Smooth muscle cell (in vitro differentiated cells): Measurements from ENCODE around the gene RRP1B. TPM values are rescaled to one million over a fixed set of nuclear protein-coding genes. Genes with fewer than 3 reads are reported as not detected.

Experiments used
- DNase-seq: peaks from one replicate; lab custom pipeline; 2025; ENCODE audit not compliant: unreplicated experiment; lab: John Stamatoyannopoulos, UW
- H2AFZ ChIP-seq: fragments of 200-600 bp; sonication (generic); 2 replicates; pipeline ENCODE4 v1.6.0; 2016; ENCODE audit warnings: antibody characterized with exemption, low read depth, mild to moderate bottlenecking
- H3F3A ChIP-seq: fragments of 200-600 bp; sonication (generic); 2 replicates; pipeline ENCODE4 v1.6.0; 2017; ENCODE audit warnings: antibody characterized with exemption, low read depth
- H3K27ac ChIP-seq: fragments of 200-600 bp; sonication (generic); 2 replicates; pipeline ENCODE4 v1.5.1; 2016; ENCODE audit warnings: low read depth, mild to moderate bottlenecking
- H3K27me3 ChIP-seq: fragments of 200-600 bp; sonication (generic); 2 replicates; pipeline ENCODE4 v1.6.1; 2016; ENCODE audit warnings: low read depth, mild to moderate bottlenecking
- H3K36me3 ChIP-seq: fragments of 200-600 bp; sonication (generic); 2 replicates; pipeline ENCODE4 v1.5.1; 2016; ENCODE audit warnings: low read depth
- H3K4me1 ChIP-seq: fragments of 200-600 bp; sonication (generic); 2 replicates; pipeline ENCODE4 v1.5.1; 2016; ENCODE audit warnings: low read depth
- H3K4me2 ChIP-seq: fragments of 200-600 bp; sonication (generic); 2 replicates; pipeline ENCODE4 v1.6.0; 2016; ENCODE audit warnings: mild to moderate bottlenecking
- H3K4me3 ChIP-seq: fragments of 200-600 bp; sonication (generic); 2 replicates; pipeline ENCODE4 v1.5.1; 2016; ENCODE audit warnings: mild to moderate bottlenecking
- H3K79me2 ChIP-seq: fragments of 200-600 bp; sonication (generic); 2 replicates; pipeline ENCODE4 v1.6.0; 2016; ENCODE audit warnings: low read depth, mild to moderate bottlenecking
- H3K9ac ChIP-seq: fragments of 200-600 bp; sonication (generic); 2 replicates; pipeline ENCODE4 v1.6.0; 2016; ENCODE audit warnings: low read depth
- H3K9me3 ChIP-seq: fragments of 200-600 bp; sonication (generic); replicated peaks from 2 replicates; pipeline ENCODE4 v1.5.1; 2016; ENCODE audit warnings: low read depth
- H4K20me1 ChIP-seq: fragments of 200-600 bp; sonication (generic); 2 replicates; pipeline ENCODE4 v1.6.0; 2016; ENCODE audit warnings: low read depth
- WGBS: methylation state at CpG from one replicate; pipeline ENCODE4 v1.1.7; 2016; ENCODE audit warnings: low lambda C conversion rate; 5-methylcytosine and 5-hydroxymethylcytosine counted together
- polyA plus RNA-seq: library from polyadenylated mRNA; unstranded; fragments of >200 nt; fragmentation: Nextera tagmentation; extraction: Ambion mirVana; gene quantifications from 2 replicates; pipeline ENCODE4 v1.2.1, GENCODE V29; 2016
- total RNA-seq: library from RNA; depleted of rRNA; stranded (reverse); fragments of >200 nt; gene quantifications from 2 replicates; pipeline ENCODE4 v1.2.3, GENCODE V29; 2014
- TF ChIP-seq, protein P1 (sequence below): fragments of 200-600 bp; sonication (generic); IDR thresholded peaks from 2 replicates; pipeline ENCODE4 v1.5.1; 2017; ENCODE audit warnings: borderline replicate concordance, mild to moderate bottlenecking, antibody characterized with exemption; ENCODE audit not compliant: insufficient read depth, poor library complexity, severe bottlenecking

The RRP1B gene
- total and polyA plus RNA-seq, 2 experiments from 2014 or later, result 10.6 to 19.3 TPM

DNA sequence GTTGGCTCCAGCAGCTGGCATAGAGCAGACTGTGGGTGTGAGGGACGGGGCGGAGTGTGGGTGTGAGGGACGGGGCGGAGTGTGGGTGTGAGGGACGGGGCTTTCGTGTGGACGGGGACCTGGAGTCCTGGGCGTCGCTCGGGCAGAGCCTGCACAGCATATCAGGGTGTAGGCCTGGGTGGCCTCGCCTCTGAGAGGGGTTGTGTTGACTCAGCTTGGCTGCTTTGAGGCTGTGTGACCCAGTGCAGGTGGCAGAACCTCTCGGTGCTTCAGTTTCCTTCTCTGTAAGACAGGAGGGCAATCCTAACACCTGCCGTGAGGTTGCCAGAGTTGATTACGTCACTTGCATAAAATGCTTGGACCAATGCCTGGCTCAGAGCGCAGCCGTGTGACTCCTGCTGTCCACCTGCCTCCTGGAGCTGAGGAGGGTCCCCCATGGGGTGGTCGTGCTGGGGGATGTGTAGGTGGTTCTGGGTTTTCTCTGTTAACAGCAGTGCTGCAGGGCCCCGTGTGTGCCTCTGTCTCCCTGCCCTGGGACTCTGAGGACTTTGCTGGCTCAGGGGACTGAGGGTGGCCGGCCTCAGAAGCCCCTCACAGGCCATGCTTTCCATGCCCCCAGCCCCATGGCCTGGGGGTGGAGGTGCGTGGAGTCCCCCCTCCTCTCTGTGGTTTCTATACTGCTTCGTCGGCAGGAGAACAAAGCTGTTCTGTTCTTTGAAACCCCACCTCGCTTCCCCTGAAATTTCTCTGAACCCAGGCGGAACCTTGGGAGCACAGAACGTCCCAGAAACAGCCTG, 75.0 kb downstream of the RRP1B start:
- H3F3A ChIP-seq, result peaks cover 6% of the 10 kb centered on the region
- peak overlapping the region; percentile 58 for H3K27ac ChIP-seq
- H3K4me2 ChIP-seq, result peak overlapping the region; percentile 51
- peaks cover 5% of the 10 kb centered on the region for H3K4me1 ChIP-seq
- H2AFZ ChIP-seq, result no peak overlapping the region
- H3K9ac ChIP-seq, result no peak overlapping the region
- no peak for DNase-seq
- H3K36me3 ChIP-seq, result no peaks in the 10 kb centered on the region
- 80% methylated on average over 25 of the region's 25 CpGs for WGBS
- H3K79me2 ChIP-seq, result peaks cover 61% of the 10 kb centered on the region
- no peak overlapping the region for H3K4me3 ChIP-seq
- peaks cover 95% of the 10 kb centered on the region for H4K20me1 ChIP-seq
- H3K9me3 ChIP-seq, result no peaks in the 10 kb centered on the region
- TF ChIP-seq, protein P1, sequence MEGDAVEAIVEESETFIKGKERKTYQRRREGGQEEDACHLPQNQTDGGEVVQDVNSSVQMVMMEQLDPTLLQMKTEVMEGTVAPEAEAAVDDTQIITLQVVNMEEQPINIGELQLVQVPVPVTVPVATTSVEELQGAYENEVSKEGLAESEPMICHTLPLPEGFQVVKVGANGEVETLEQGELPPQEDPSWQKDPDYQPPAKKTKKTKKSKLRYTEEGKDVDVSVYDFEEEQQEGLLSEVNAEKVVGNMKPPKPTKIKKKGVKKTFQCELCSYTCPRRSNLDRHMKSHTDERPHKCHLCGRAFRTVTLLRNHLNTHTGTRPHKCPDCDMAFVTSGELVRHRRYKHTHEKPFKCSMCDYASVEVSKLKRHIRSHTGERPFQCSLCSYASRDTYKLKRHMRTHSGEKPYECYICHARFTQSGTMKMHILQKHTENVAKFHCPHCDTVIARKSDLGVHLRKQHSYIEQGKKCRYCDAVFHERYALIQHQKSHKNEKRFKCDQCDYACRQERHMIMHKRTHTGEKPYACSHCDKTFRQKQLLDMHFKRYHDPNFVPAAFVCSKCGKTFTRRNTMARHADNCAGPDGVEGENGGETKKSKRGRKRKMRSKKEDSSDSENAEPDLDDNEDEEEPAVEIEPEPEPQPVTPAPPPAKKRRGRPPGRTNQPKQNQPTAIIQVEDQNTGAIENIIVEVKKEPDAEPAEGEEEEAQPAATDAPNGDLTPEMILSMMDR, result no peak
- H3K27me3 ChIP-seq, result no peaks in the 10 kb centered on the region

- Histone ChIP-seq H3K4me2 (peak overlapping the region; percentile 47), H3K4me1 (no peaks in the 10 kb centered on the region), H3K4me3 (no peak overlapping the region), H3F3A (peaks cover under 1% of the 10 kb centered on the region), H3K9me3 (no peaks in the 10 kb centered on the region), H3K36me3 (no peaks in the 10 kb centered on the region), H3K9ac (no peak overlapping the region), H4K20me1 (peaks cover 95% of the 10 kb centered on the region), H3K27ac (no peak overlapping the region), H3K79me2 (peaks cover 55% of the 10 kb centered on the region), H2AFZ (no peak overlapping the region), H3K27me3 (no peaks in the 10 kb centered on the region)
- WGBS, result 34% methylated on average over 9 of the region's 9 CpGs
- no peak for DNase-seq
- TF ChIP-seq, protein P1, result no peak
Measured at GRCh38 chr21:43734928-43735229, 75.5 kb downstream of the RRP1B start.

DNA sequence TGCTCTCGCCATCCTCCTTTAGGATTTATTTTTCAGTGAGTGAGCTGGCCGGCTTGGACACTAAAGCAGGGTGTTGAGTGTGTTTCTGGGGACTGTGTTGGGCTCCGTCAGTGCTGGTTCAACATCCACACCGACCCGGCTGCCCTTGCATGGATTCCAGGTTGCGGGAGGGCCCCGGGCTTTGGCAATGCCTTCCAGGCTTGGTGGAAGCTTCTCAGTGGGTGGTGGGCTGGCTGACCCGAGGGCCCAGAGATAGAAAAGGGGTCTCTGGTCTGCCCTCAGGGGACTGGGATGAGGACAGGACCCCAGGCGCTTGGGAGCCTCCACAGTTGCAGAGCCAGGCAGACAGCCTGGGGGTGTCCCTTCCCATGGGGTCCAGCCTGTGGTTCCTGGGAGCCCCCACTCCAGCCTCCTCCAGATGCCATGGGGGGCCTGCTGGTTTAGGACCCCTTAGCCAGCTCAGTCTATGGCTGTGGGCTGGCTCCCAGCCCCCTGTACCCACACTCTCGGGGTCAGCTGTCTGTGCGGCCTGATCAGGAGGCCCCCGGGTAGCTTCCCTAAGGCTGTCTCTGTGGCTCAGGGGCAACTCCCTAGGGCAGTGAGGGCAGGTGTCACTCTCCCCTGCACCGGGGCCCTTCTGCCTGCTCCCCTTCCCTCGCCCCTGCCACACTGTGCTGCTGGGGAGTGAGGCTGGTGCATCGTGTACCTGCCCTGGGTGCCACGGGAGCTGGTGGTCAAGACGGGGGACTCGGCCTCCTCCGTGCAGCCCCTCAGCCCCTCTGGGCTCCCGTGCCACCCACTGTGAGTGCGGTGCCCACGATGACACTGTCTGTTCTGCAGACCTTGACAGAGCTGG, 76.1 kb downstream of the RRP1B start:
- no peak for DNase-seq
- TF ChIP-seq, protein P1, result no peak
- H3K9me3 ChIP-seq, result no peaks in the 10 kb centered on the region
- peaks cover 50% of the 10 kb centered on the region for H3K79me2 ChIP-seq
- H3K4me3 ChIP-seq, result no peak overlapping the region
- H3K27ac ChIP-seq, result no peak overlapping the region
- no peak overlapping the region for H2AFZ ChIP-seq
- H3K27me3 ChIP-seq, result no peaks in the 10 kb centered on the region
- H3K36me3 ChIP-seq, result no peaks in the 10 kb centered on the region
- no peaks in the 10 kb centered on the region for H3K4me1 ChIP-seq
- H3K4me2 ChIP-seq, result no peak overlapping the region
- 93% methylated on average over 22 of the region's 22 CpGs for WGBS
- peaks cover 97% of the 10 kb centered on the region for H4K20me1 ChIP-seq
- no peaks in the 10 kb centered on the region for H3F3A ChIP-seq
- H3K9ac ChIP-seq, result no peak overlapping the region
